Stimulated activated CD8-positive, alpha-beta memory T cell treated with anti-CD3 and anti-CD28 coated beads, Interleukin-12 subunit alpha, Interleukin-12 subunit beta, amount 100 ng/mL, for 24 hours (primary cell): ENCODE measurements around the gene HTR4.

ENCODE experiments used
- DNase-seq: peaks from one replicate; pipeline ENCODE4 v3.0.0-alpha.2; 2020; ENCODE audit errors: extremely low read depth

Gene HTR4

GRCh38 chr5:148436029-148436428, 218.3 kb downstream of the HTR4 start:
- DNase-seq: no peak

GRCh38 chr5:148433826-148434225, 220.5 kb downstream of the HTR4 start:
- no peak for DNase-seq
